ENCODE data around the gene HSPA12A.

HSPA12A gene

GRCh38 chr10:116733566-116733965 lies 8.8 kb downstream of the HSPA12A start:
- H3K9me3 ChIP-seq (ENCODE audit: insufficient read depth, low read depth, low read length): no peaks in the 10 kb centered on the region; the same call in 1 of the 2 replicates
- no peaks in the 10 kb centered on the region for H3K36me3 ChIP-seq (ENCODE audit: insufficient read depth, low read depth, low read length)
- H3K4me1 ChIP-seq (ENCODE audit: insufficient read depth, low read length): no peaks in the 10 kb centered on the region
- peaks cover 11% of the 10 kb centered on the region for H3K27me3 ChIP-seq (ENCODE audit: insufficient read depth, low read length)
- no peak overlapping the region for H3K9ac ChIP-seq (ENCODE audit: low read depth, low read length)
- no peak overlapping the region for H3K27ac ChIP-seq (ENCODE audit: low read length)
- H3K4me3 ChIP-seq (ENCODE audit: low read length): no peak overlapping the region

GRCh38 chr10:116732573-116732972 lies 9.8 kb downstream of the HSPA12A start:
- Histone ChIP-seq H3K4me1 (ENCODE audit: insufficient read depth, low read length) (no peaks in the 10 kb centered on the region), H3K27me3 (ENCODE audit: insufficient read depth, low read length) (peaks cover under 1% of the 10 kb centered on the region; the same call in 1 of the 2 replicates), H3K4me3 (ENCODE audit: low read length) (no peak overlapping the region), H3K9me3 (ENCODE audit: insufficient read depth, low read depth, low read length) (no peaks in the 10 kb centered on the region; the same call in 1 of the 2 replicates), H3K9ac (ENCODE audit: low read depth, low read length) (no peak overlapping the region), H3K36me3 (ENCODE audit: insufficient read depth, low read depth, low read length) (no peaks in the 10 kb centered on the region), H3K27ac (ENCODE audit: low read length) (no peak overlapping the region)

- Histone ChIP-seq H3K27me3 (ENCODE audit: insufficient read depth, low read length) (no peaks in the 10 kb centered on the region), H3K36me3 (ENCODE audit: insufficient read depth, low read depth, low read length) (no peaks in the 10 kb centered on the region)
These were observed 11.7 kb downstream of the HSPA12A start for GRCh38 chr10:116730464-116731260.

GRCh38 chr10:116729243-116729642 lies 13.1 kb downstream of the HSPA12A start:
- H3K27ac ChIP-seq (ENCODE audit: low read length): no peak overlapping the region
- H3K9me3 ChIP-seq (ENCODE audit: insufficient read depth, low read depth, low read length): no peaks in the 10 kb centered on the region
- H3K4me3 ChIP-seq (ENCODE audit: low read length): no peak overlapping the region
- H3K27me3 ChIP-seq (ENCODE audit: insufficient read depth, low read length): no peaks in the 10 kb centered on the region
- no peaks in the 10 kb centered on the region for H3K4me1 ChIP-seq (ENCODE audit: insufficient read depth, low read length)
- no peak overlapping the region for H3K9ac ChIP-seq (ENCODE audit: low read depth, low read length)
- H3K36me3 ChIP-seq (ENCODE audit: insufficient read depth, low read depth, low read length): no peaks in the 10 kb centered on the region

More at GRCh38 chr10:116730464-116731260, 11.7 kb downstream of the HSPA12A start:
- Histone ChIP-seq H3K9me3 (ENCODE audit: insufficient read depth, low read depth, low read length) (no peaks in the 10 kb centered on the region), H3K4me3 (ENCODE audit: low read length) (no peak overlapping the region), H3K4me1 (ENCODE audit: insufficient read depth, low read length) (no peaks in the 10 kb centered on the region), H3K27ac (ENCODE audit: low read length) (no peak overlapping the region), H3K9ac (ENCODE audit: low read depth, low read length) (no peak overlapping the region)

- no peak overlapping the region for H3K9ac ChIP-seq (ENCODE audit: low read depth, low read length)
- no peak overlapping the region for H3K27ac ChIP-seq (ENCODE audit: low read length)
- H3K27me3 ChIP-seq (ENCODE audit: insufficient read depth, low read length): no peaks in the 10 kb centered on the region
- H3K4me3 ChIP-seq (ENCODE audit: low read length): no peak overlapping the region
- H3K36me3 ChIP-seq (ENCODE audit: insufficient read depth, low read depth, low read length): no peaks in the 10 kb centered on the region
- no peaks in the 10 kb centered on the region for H3K9me3 ChIP-seq (ENCODE audit: insufficient read depth, low read depth, low read length)
- H3K4me1 ChIP-seq (ENCODE audit: insufficient read depth, low read length): no peaks in the 10 kb centered on the region
These were observed 13.8 kb downstream of the HSPA12A start for GRCh38 chr10:116728526-116729096.

GRCh38 chr10:116723428-116724281 lies 18.7 kb downstream of the HSPA12A start:
- H3K27ac ChIP-seq (ENCODE audit: low read length): no peak overlapping the region
- peaks cover 3% of the 10 kb centered on the region; the same call in 1 of the 2 replicates for H3K4me1 ChIP-seq (ENCODE audit: insufficient read depth, low read length)
- H3K27me3 ChIP-seq (ENCODE audit: insufficient read depth, low read length): no peaks in the 10 kb centered on the region
- H3K9me3 ChIP-seq (ENCODE audit: insufficient read depth, low read depth, low read length): no peaks in the 10 kb centered on the region
- no peaks in the 10 kb centered on the region for H3K36me3 ChIP-seq (ENCODE audit: insufficient read depth, low read depth, low read length)
- no peak overlapping the region for H3K9ac ChIP-seq (ENCODE audit: low read depth, low read length)
- no peak overlapping the region for H3K4me3 ChIP-seq (ENCODE audit: low read length)

GRCh38 chr10:116722736-116723427 lies 19.5 kb downstream of the HSPA12A start:
- H3K4me3 ChIP-seq (ENCODE audit: low read length): no peak overlapping the region
- no peak overlapping the region for H3K27ac ChIP-seq (ENCODE audit: low read length)
- no peak overlapping the region for H3K9ac ChIP-seq (ENCODE audit: low read depth, low read length)
- H3K9me3 ChIP-seq (ENCODE audit: insufficient read depth, low read depth, low read length): no peaks in the 10 kb centered on the region
- H3K4me1 ChIP-seq (ENCODE audit: insufficient read depth, low read length): peaks cover 3% of the 10 kb centered on the region; the same call in 1 of the 2 replicates
- H3K27me3 ChIP-seq (ENCODE audit: insufficient read depth, low read length): no peaks in the 10 kb centered on the region
- no peaks in the 10 kb centered on the region for H3K36me3 ChIP-seq (ENCODE audit: insufficient read depth, low read depth, low read length)

- no peak overlapping the region for H3K9ac ChIP-seq (ENCODE audit: low read depth, low read length)
- no peaks in the 10 kb centered on the region for H3K9me3 ChIP-seq (ENCODE audit: insufficient read depth, low read depth, low read length)
- no peaks in the 10 kb centered on the region for H3K36me3 ChIP-seq (ENCODE audit: insufficient read depth, low read depth, low read length)
- peaks cover 3% of the 10 kb centered on the region; the same call in 1 of the 2 replicates for H3K4me1 ChIP-seq (ENCODE audit: insufficient read depth, low read length)
- no peak overlapping the region for H3K27ac ChIP-seq (ENCODE audit: low read length)
- no peak overlapping the region for H3K4me3 ChIP-seq (ENCODE audit: low read length)
- H3K27me3 ChIP-seq (ENCODE audit: insufficient read depth, low read length): no peaks in the 10 kb centered on the region
These were observed 20.6 kb downstream of the HSPA12A start for GRCh38 chr10:116721547-116722392.

DNA sequence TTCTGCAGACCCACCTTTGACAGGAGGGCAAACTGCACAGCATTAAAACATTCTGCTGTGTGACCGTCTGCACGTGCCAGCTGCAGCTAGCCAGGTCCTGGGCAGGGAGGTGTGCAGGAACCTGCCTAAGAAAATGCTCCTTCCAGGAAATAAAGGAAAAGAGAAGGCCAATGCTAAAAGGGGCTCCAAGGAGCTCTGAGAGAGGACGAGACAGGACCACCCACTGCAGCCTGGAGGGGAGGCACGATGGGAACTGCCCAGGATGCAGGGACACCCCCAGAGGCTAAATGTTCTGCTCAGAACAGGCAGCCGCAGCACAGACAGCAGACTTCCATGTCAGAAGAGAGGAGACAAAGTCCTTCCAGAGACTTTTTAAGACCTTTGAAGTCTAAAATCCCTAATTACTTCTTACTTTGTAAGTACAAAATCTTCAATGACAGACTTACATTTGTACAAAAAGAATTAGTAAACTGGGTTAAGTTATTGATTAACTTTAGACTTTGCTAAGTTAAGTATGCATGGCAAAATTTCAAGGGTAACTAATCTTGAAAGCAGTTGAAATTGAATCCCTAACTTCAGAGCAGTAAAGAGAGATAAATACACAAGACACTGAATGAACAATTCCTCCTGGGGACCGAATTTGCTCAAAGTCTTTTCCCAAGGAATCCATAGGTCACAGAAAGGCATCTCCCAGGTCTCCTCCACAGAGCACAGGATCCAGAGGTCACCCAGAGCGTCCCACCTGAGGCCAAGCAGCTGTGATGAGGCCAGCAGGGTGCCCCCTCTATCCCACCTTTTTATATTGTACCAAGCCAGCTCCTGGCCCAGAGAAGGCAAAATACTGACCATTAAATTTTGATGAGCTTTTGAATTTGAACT lies 21.5 kb downstream of the HSPA12A start:
- Histone ChIP-seq H3K36me3 (ENCODE audit: insufficient read depth, low read depth, low read length) (no peaks in the 10 kb centered on the region), H3K27me3 (ENCODE audit: insufficient read depth, low read length) (no peaks in the 10 kb centered on the region), H3K4me1 (ENCODE audit: insufficient read depth, low read length) (peaks cover 3% of the 10 kb centered on the region; the same call in 1 of the 2 replicates), H3K4me3 (ENCODE audit: low read length) (no peak overlapping the region), H3K9ac (ENCODE audit: low read depth, low read length) (no peak overlapping the region), H3K9me3 (ENCODE audit: insufficient read depth, low read depth, low read length) (no peaks in the 10 kb centered on the region), H3K27ac (ENCODE audit: low read length) (no peak overlapping the region)

GRCh38 chr10:116720241-116720643 lies 22.1 kb downstream of the HSPA12A start:
- Histone ChIP-seq H3K27me3 (ENCODE audit: insufficient read depth, low read length) (no peaks in the 10 kb centered on the region), H3K36me3 (ENCODE audit: insufficient read depth, low read depth, low read length) (no peaks in the 10 kb centered on the region), H3K4me1 (ENCODE audit: insufficient read depth, low read length) (peaks cover 3% of the 10 kb centered on the region; the same call in 1 of the 2 replicates), H3K27ac (ENCODE audit: low read length) (no peak overlapping the region), H3K9me3 (ENCODE audit: insufficient read depth, low read depth, low read length) (no peaks in the 10 kb centered on the region), H3K4me3 (ENCODE audit: low read length) (no peak overlapping the region), H3K9ac (ENCODE audit: low read depth, low read length) (no peak overlapping the region)
